ENCODE measurements around the gene BBS4.
A peak's percentile ranks its signal among the peaks of the same experiment; 100 is the strongest.

BBS4 gene

DNA sequence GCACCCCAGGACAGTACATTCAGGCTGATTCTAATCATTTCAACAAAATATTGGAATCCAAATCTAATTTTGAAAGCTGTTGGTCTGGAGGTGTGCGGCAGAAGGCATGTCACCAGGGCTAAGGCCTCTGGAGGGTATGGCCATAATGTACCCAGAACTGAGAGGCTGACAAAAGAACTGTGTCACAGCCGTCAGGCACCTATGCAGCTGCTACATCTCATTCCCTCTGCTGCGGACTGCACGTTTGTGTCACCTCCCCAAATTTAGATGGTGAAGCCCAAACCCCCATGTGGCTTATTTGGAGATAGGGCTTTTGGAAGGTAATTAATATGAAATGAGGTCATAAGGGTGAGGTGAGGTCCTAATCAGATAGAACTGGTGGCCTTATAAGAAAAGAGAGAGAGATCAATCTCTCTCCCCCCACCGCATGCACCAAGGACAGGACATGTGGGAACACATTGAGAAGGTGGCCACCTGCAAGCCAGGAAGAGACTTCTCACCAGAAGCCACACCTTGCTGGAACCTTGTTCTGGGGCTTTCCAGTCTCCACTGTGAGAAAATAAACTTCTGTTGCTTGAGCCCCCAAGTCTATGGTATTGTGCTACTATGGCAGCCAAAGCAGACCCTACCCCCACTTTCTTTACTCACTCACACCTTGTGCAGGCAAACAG is 74.7 kb downstream of the BBS4 start:
- 97% methylated on average over 5 of the region's 5 CpGs; no CpG with 5 or more reads in 1 of the 2 experiments for WGBS, 2 experiments (ENCODE audit: insufficient coverage in 2 of 2)
- no peak overlapping the region for H3K27ac ChIP-seq (ENCODE audit: low read depth, low read length, severe bottlenecking)
- H3K36me3 ChIP-seq (ENCODE audit: control insufficient read depth, insufficient read depth, low read length) = peaks cover 71% of the 10 kb centered on the region
- no peaks in the 10 kb centered on the region for H3K9me3 ChIP-seq (ENCODE audit: control insufficient read depth, low read length)
- H3K4me3 ChIP-seq (ENCODE audit: extremely low read depth, insufficient read depth, low read length, poor library complexity, severe bottlenecking) = no peak overlapping the region
- peaks cover 7% of the 10 kb centered on the region for H3K4me1 ChIP-seq (ENCODE audit: control insufficient read depth, insufficient read depth, low read length, poor library complexity, severe bottlenecking)

DNA sequence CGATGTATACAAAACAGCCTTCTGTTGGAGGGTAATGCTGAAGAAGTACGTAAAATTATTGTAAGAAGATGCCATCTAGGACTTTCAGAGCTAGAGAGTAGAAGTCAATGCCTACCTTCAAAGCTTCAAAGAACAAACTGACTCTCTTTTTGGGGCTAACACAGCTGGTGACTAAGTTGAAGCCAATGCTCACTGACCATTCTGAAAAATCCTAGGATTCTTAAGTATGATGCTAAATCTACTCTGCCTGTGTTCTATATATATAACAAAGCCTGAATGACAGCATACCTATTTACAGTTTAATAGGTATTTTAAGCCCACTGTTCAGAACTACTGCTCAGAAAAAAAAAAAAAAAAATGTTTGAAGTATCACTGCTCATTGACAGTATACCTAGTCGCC is 78.6 kb downstream of the BBS4 start:
- Histone ChIP-seq H3K9me3 (ENCODE audit: control insufficient read depth, low read length) (peaks cover 6% of the 10 kb centered on the region), H3K4me3 (ENCODE audit: extremely low read depth, insufficient read depth, low read length, poor library complexity, severe bottlenecking) (no peak overlapping the region), H3K4me1 (ENCODE audit: control insufficient read depth, insufficient read depth, low read length, poor library complexity, severe bottlenecking) (no peaks in the 10 kb centered on the region), H3K36me3 (ENCODE audit: control insufficient read depth, insufficient read depth, low read length) (peaks cover 82% of the 10 kb centered on the region), H3K27ac (ENCODE audit: low read depth, low read length, severe bottlenecking) (no peak overlapping the region)
- WGBS, 2 experiments (ENCODE audit: insufficient coverage in 2 of 2) = 92% methylated on average over 2 of the region's 3 CpGs; no CpG with 5 or more reads in 1 of the 2 experiments

DNA sequence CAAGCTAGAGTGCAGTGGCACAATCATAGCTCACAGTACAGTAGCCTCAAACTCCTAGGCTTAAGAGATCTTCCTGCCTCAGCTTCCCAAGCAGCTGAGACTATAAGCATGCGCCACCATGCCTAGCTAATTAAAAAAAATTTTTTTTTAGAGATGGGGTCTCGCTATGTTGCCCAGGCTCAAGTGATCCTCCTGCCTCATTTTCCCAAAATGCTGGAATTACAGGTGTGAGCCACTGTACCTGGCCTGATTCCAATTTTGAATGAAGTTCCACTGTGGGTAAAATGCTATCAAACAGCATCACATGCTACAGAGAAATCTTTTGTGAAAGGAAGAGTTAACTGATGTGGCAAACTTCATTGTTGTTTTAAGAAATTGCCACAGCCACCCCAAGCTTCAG is 80.0 kb downstream of the BBS4 start:
- WGBS, 2 experiments (ENCODE audit: insufficient coverage in 2 of 2) = 89% methylated on average over 1 of the region's 2 CpGs; no CpG with 5 or more reads in 1 of the 2 experiments
- no peak overlapping the region for H3K4me3 ChIP-seq (ENCODE audit: extremely low read depth, insufficient read depth, low read length, poor library complexity, severe bottlenecking)
- H3K36me3 ChIP-seq (ENCODE audit: control insufficient read depth, insufficient read depth, low read length) = peaks cover 82% of the 10 kb centered on the region

DNA sequence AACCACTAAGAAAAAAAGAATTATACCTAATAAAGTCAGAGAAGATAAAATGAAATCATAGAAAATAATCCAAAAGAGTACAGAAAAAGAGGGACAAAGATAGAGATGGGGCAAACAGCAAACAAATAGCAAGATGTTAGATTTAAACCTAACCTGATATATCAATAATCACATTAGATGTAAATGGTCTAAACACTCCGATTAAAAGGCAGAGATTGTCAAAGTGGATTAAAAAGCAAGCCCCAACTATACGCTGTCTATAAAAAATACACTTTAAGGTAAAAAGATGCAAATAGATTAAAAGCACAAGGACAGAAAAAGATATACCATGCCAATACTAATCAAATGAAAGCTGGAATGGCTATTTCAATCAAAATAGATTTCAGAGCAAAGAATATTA is 80.8 kb downstream of the BBS4 start:
- Histone ChIP-seq H3K9me3 (ENCODE audit: control insufficient read depth, low read length) (peaks cover 6% of the 10 kb centered on the region), H3K4me1 (ENCODE audit: control insufficient read depth, insufficient read depth, low read length, poor library complexity, severe bottlenecking) (peaks cover 2% of the 10 kb centered on the region), H3K27ac (ENCODE audit: low read depth, low read length, severe bottlenecking) (no peak overlapping the region), H3K4me3 (ENCODE audit: extremely low read depth, insufficient read depth, low read length, poor library complexity, severe bottlenecking) (no peak overlapping the region), H3K36me3 (ENCODE audit: control insufficient read depth, insufficient read depth, low read length) (peaks cover 83% of the 10 kb centered on the region)
- no CpG with 5 or more reads among the region's 2 CpGs for WGBS, 2 experiments (ENCODE audit: insufficient coverage in 2 of 2)

More for the DNA sequence above, 80.0 kb downstream of the BBS4 start:
- Histone ChIP-seq H3K9me3 (ENCODE audit: control insufficient read depth, low read length) (peaks cover 6% of the 10 kb centered on the region), H3K4me1 (ENCODE audit: control insufficient read depth, insufficient read depth, low read length, poor library complexity, severe bottlenecking) (peaks cover 1% of the 10 kb centered on the region), H3K27ac (ENCODE audit: low read depth, low read length, severe bottlenecking) (no peak overlapping the region)

DNA sequence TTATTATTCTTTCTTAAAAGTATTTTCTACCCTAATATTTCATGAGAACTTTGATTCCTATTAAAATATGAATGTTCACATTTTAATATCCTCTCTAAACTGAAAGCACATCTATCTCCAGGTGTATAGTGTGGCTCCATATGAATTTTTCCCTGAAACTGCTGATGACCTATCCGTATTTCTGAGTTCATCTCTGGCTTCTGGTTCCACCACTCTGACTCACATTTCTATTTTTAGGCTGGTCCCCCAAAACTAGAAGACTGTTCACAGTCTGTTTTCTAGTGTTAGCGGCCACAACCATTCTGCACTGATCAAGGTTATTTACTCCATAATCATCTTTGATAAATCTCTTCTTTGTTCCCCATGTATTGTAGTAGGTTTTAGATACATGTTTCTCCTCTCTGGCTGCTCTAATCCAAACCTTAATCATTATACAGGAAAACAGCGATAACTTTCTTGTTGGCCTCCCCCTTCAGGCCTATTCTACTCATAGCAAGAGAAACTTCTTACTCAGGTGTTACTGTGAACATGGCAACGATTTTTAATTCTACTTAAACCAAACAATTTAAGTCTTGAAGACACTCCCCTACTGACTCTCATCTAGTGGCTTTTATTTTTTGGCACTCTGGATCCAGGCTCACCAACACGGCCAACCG is 84.8 kb downstream of the BBS4 start:
- WGBS, 2 experiments (ENCODE audit: insufficient coverage in 2 of 2) = 83 to 90% methylated on average over 3 of the region's 6 CpGs
- H3K4me1 ChIP-seq (ENCODE audit: control insufficient read depth, insufficient read depth, low read length, poor library complexity, severe bottlenecking) = peaks cover 2% of the 10 kb centered on the region
- peaks cover 85% of the 10 kb centered on the region for H3K36me3 ChIP-seq (ENCODE audit: control insufficient read depth, insufficient read depth, low read length)
- peaks cover 6% of the 10 kb centered on the region for H3K9me3 ChIP-seq (ENCODE audit: control insufficient read depth, low read length)
- no peak overlapping the region for H3K4me3 ChIP-seq (ENCODE audit: extremely low read depth, insufficient read depth, low read length, poor library complexity, severe bottlenecking)
- no peak overlapping the region for H3K27ac ChIP-seq (ENCODE audit: low read depth, low read length, severe bottlenecking)

DNA sequence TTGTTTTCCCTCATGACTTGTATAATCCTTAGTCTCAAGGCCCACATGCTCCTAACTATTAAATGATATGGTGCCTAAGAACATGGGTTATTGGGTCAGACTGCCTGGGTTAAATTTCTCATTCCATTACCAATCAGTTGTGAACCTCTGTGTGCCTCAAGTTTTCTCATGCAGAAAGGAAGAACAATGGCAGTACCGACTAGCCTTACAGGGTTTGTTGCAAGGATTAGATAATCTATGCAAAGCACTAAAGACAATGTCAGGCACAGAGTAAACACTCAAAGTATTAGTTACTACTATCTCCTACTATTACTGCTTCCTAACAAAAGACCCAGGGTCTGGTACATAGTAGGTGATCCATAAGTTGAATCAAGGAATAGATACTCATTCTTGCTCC is 85.3 kb downstream of the BBS4 start:
- Histone ChIP-seq H3K9me3 (ENCODE audit: control insufficient read depth, low read length) (peaks cover 6% of the 10 kb centered on the region), H3K4me3 (ENCODE audit: extremely low read depth, insufficient read depth, low read length, poor library complexity, severe bottlenecking) (no peak overlapping the region), H3K4me1 (ENCODE audit: control insufficient read depth, insufficient read depth, low read length, poor library complexity, severe bottlenecking) (peaks cover 2% of the 10 kb centered on the region), H3K36me3 (ENCODE audit: control insufficient read depth, insufficient read depth, low read length) (peaks cover 80% of the 10 kb centered on the region), H3K27ac (ENCODE audit: low read depth, low read length, severe bottlenecking) (no peak overlapping the region)
- no CpG with 5 or more reads among the region's 1 CpG for WGBS, 2 experiments (ENCODE audit: insufficient coverage in 2 of 2)

DNA sequence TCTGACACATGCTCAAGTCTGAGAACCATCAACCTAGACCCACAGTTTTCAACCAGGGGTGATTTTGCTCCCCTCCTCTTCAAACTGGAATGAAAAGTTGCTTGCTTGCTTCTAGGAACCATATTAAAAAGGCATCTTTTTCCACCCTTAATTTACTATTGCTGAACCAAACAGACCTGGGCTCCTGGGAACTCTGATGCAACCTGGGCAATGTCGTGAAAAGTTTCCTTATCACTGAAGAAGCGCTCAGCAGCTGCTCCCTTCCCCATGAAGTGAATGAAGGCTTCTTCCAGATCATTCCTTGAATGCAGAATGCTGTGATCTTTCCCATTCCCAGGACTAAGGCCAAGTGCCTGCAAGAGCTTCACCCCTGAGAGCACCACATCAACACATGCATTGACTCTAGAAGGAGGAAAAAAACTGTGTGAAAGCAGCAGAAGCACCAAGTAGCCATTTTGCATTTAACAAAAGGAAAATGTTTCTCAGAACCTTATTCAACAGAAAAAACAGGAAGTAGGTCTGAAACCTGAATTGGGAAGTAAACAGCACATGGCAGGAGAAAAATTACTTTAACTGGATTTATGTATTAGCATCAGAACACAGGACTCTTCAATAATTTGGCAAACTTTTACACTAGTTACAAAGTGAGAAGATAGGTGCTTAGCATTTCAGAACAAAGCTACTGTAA is 88.8 kb downstream of the BBS4 start:
- Histone ChIP-seq H3K27ac (ENCODE audit: low read depth, low read length, severe bottlenecking) (no peak overlapping the region), H3K36me3 (ENCODE audit: control insufficient read depth, insufficient read depth, low read length) (peaks cover 79% of the 10 kb centered on the region), H3K9me3 (ENCODE audit: control insufficient read depth, low read length) (no peaks in the 10 kb centered on the region), H3K4me3 (ENCODE audit: extremely low read depth, insufficient read depth, low read length, poor library complexity, severe bottlenecking) (no peak overlapping the region), H3K4me1 (ENCODE audit: control insufficient read depth, insufficient read depth, low read length, poor library complexity, severe bottlenecking) (peaks cover 11% of the 10 kb centered on the region)
- WGBS, 2 experiments (ENCODE audit: insufficient coverage in 2 of 2) = 100% methylated on average over 2 of the region's 2 CpGs

DNA sequence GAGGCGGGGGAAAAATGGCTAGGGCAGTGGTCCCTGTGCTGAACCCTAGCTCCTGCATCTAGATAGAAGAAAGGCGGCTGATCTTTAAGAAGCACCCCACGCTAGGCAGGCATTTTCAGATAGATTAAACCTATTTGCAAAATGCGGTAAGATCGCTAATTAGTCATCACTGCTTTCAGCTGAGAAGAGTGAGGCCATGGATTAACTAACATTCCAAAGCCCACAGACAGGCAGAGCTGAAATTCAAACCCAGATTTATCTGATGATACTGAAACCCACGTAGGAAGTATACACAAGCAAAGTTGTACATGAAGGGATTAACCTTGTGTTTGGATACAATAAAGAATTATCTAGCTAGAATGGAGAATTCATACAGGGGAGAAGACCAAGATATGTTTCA is 92.8 kb downstream of the BBS4 start:
- no peak overlapping the region for H3K4me3 ChIP-seq (ENCODE audit: extremely low read depth, insufficient read depth, low read length, poor library complexity, severe bottlenecking)
- WGBS, 2 experiments (ENCODE audit: insufficient coverage in 2 of 2) = 93 to 94% methylated on average over 4 to 6 of the region's 6 CpGs
- H3K36me3 ChIP-seq (ENCODE audit: control insufficient read depth, insufficient read depth, low read length) = peaks cover 63% of the 10 kb centered on the region
- H3K4me1 ChIP-seq (ENCODE audit: control insufficient read depth, insufficient read depth, low read length, poor library complexity, severe bottlenecking) = peaks cover 13% of the 10 kb centered on the region
- no peaks in the 10 kb centered on the region for H3K9me3 ChIP-seq (ENCODE audit: control insufficient read depth, low read length)
- H3K27ac ChIP-seq (ENCODE audit: low read depth, low read length, severe bottlenecking) = no peak overlapping the region

DNA sequence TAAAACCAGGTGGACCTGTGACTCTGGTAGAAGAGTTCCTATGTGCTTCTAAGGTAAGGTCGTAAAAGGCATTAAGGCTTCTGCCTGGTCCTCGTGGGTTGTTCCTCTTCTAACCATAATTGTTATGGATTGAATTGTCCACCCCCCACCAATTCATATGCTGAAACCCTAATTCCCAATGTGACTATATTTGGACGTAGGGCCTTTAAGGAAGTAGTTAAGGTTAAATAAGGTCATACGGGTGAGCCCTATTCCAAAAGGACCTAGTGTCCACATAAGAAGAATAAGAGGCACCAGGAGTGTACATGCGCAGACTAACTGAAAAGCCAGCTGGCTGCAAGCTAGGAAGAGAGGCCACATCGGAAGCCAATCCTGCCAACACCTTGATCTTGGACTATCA is 95.6 kb downstream of the BBS4 start:
- H3K36me3 ChIP-seq (ENCODE audit: control insufficient read depth, insufficient read depth, low read length) = peaks cover 45% of the 10 kb centered on the region
- H3K4me3 ChIP-seq (ENCODE audit: extremely low read depth, insufficient read depth, low read length, poor library complexity, severe bottlenecking) = no peak overlapping the region
- 67 to 97% methylated on average over 1 to 3 of the region's 6 CpGs for WGBS, 2 experiments (ENCODE audit: insufficient coverage in 2 of 2)
- no peak overlapping the region for H3K27ac ChIP-seq (ENCODE audit: low read depth, low read length, severe bottlenecking)
- H3K9me3 ChIP-seq (ENCODE audit: control insufficient read depth, low read length) = no peaks in the 10 kb centered on the region
- H3K4me1 ChIP-seq (ENCODE audit: control insufficient read depth, insufficient read depth, low read length, poor library complexity, severe bottlenecking) = peaks cover 18% of the 10 kb centered on the region

DNA sequence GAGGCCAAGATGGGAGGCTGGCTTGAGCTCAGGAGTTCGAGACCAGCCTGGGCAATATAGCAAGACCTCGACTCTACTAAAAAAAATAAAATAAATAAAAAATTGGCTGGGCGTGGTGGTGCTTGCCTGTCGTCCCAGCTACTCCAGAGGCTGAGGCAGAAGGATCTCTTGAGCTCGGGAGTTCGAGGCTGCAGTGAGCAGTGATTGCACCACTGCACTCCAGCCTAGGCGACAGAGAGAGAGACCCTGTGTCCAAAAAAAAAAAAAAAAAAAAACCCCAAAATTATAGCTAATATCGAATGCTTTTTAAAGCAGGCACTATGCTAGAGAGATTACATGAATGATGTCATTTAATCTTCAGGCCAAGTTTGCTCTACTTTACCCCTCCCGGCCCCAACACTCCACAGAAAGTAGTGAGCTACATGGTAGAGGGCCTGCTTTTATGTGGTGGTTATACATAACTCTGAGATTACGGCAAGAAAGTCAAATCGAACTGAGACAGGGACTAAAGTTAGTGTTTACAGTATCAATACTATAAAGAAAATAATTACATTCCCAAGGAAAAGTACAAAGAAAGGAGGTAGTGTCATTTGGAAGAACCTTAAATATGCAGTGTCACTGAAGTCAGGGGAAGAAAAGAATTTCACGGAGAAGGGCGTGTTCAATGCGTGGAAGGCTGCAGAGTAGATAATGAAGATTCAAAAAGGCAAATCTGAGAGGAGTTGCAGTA is 96.4 kb downstream of the BBS4 start:
- no peaks in the 10 kb centered on the region for H3K9me3 ChIP-seq (ENCODE audit: control insufficient read depth, low read length)
- peak overlapping the region; percentile 96 for H3K4me3 ChIP-seq (ENCODE audit: extremely low read depth, insufficient read depth, low read length, poor library complexity, severe bottlenecking)
- H3K36me3 ChIP-seq (ENCODE audit: control insufficient read depth, insufficient read depth, low read length) = peaks cover 40% of the 10 kb centered on the region
- H3K4me1 ChIP-seq (ENCODE audit: control insufficient read depth, insufficient read depth, low read length, poor library complexity, severe bottlenecking) = peaks cover 18% of the 10 kb centered on the region
- 50 to 52% methylated on average over 7 of the region's 14 CpGs for WGBS, 2 experiments (ENCODE audit: insufficient coverage in 2 of 2)
- no peak overlapping the region for H3K27ac ChIP-seq (ENCODE audit: low read depth, low read length, severe bottlenecking)

Measured in mesodermal cell (in vitro differentiated cells).